Activated B cell treated with CpG ODN at 0.5 μM for 24 hours (primary cell): ENCODE data around the gene ABCB9. TPM values are rescaled to one million over a fixed set of nuclear protein-coding genes. Genes with fewer than 3 reads are reported as not detected.

Source experiments
- ATAC-seq: fragments of 200-7000 bp; cut with Tn5 transposase; one replicate; pipeline ENCODE4 v1.10.0; 2021; ENCODE audit warnings: low read depth, mild to moderate bottlenecking, moderate library complexity
- CTCF ChIA-PET: fragments of 350-600 bp; sonication (Branson Sonifier 250); formaldehyde crosslinking; loops from one replicate; lab custom pipeline; 2021; ENCODE audit warnings: antibody characterized with exemption; lab: Charles Lee
- POLR2A ChIA-PET: fragments of 350-600 bp; sonication (Branson Sonifier 250); formaldehyde crosslinking; loops from one replicate; lab custom pipeline; 2021; ENCODE audit warnings: antibody characterized with exemption; lab: Charles Lee
- DNase-seq: peaks from one replicate; pipeline ENCODE4 v3.0.0; 2022
- H3K27ac Mint-ChIP-seq: one replicate; pipeline ENCODE4 v1.8.0; 2020; ENCODE audit warnings: mixed read lengths
- H3K27me3 Mint-ChIP-seq: one replicate; pipeline ENCODE4 v1.8.0; 2021; ENCODE audit warnings: mixed read lengths
- H3K36me3 Mint-ChIP-seq: one replicate; pipeline ENCODE4 v1.8.0; 2021; ENCODE audit warnings: low read depth, mixed read lengths
- H3K4me1 Mint-ChIP-seq: one replicate; pipeline ENCODE4 v1.8.0; 2021; ENCODE audit warnings: mixed read lengths
- H3K4me3 Mint-ChIP-seq: one replicate; pipeline ENCODE4 v1.8.0; 2020; ENCODE audit warnings: mild to moderate bottlenecking, mixed read lengths
- H3K9me3 Mint-ChIP-seq: one replicate; pipeline ENCODE4 v1.8.0; 2020; ENCODE audit warnings: mixed read lengths
- CTCF ChIP-seq: fragments of 200-600 bp; IDR thresholded peaks from one replicate; pipeline ENCODE4 v1.8.0; 2022; ENCODE audit warnings: antibody characterized with exemption, mild to moderate bottlenecking
- intact Hi-C: fragments of 100-400 bp; cut with micrococcal nuclease; formaldehyde crosslinking; loops from one replicate; pipeline ENCODE4 v1.15.1; 2024
- total RNA-seq: library from RNA; stranded (reverse); gene quantifications from 2 replicates; pipeline ENCODE4 v1.2.3, GENCODE V29; 2022

ABCB9 gene
- total RNA-seq, 1 donor from 2014 or later: 4.6 TPM

- DNase-seq (no peak), ATAC-seq (no peak)
- ChIA-PET POLR2A (interaction anchor here (1.1 to 1.2 kb wide), 2 partner anchors 10 to 196 kb away, joined by 3 to 4 read pairs; partner anchors contain the start of genes ARL6IP4 and CCDC62), CTCF (interaction anchor here (1.2 kb wide), 1 partner anchor 268 kb away, joined by 4 read pairs; no protein-coding TSS in a partner anchor)
- Mint-ChIP-seq H3K27me3 (no peaks in the 10 kb centered on the region), H3K4me1 (peaks cover 18% of the 10 kb centered on the region), H3K27ac (no peak overlapping the region), H3K36me3 (peaks cover 4% of the 10 kb centered on the region), H3K4me3 (no peak overlapping the region), H3K9me3 (no peaks in the 10 kb centered on the region)
- intact Hi-C loops: loop anchor here (5.0 kb wide), 1 partner anchor 892 kb away; the partner anchor contains the start of gene MLXIP
- TF ChIP-seq CTCF: no peak
Observed at GRCh38 chr12:122969676-122970075, 3.4 kb upstream of the ABCB9 start.

DNA sequence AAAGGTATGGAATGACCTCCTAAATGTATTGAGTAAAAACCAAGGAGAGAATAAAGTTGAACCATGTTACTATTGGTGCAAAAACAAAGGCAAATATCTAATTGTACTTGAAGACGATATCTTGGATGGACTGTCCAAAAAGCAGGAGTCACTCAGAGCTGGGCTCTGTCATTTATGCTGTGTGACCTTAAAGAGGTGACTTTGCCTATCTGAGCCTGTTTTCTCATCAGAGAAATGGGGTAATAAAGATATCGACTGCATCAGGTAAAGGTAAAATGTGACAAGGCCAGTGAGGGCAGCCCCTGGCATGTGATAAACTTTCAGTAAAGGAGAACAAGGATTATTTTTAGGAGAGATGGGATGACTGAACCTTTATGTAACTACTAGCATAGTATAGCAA is 1.8 kb upstream of the ABCB9 start:
- DNase-seq (no peak), ATAC-seq (no peak)
- H3K4me1 Mint-ChIP-seq: peaks cover 11% of the 10 kb centered on the region
- no peak for TF ChIP-seq CTCF
- H3K36me3 Mint-ChIP-seq: no peaks in the 10 kb centered on the region
- intact Hi-C loops: no loop called here
- no peak overlapping the region for H3K27ac Mint-ChIP-seq
- no peaks in the 10 kb centered on the region for H3K27me3 Mint-ChIP-seq
- CTCF ChIA-PET: interaction anchor here (0.6 kb wide), 1 partner anchor 1467 kb away, joined by 3 read pairs; no protein-coding TSS in a partner anchor
- no peak overlapping the region for H3K4me3 Mint-ChIP-seq
- H3K9me3 Mint-ChIP-seq: no peaks in the 10 kb centered on the region
- POLR2A ChIA-PET: interaction anchor here (0.6 to 1.0 kb wide), 3 partner anchors 15 to 112 kb away, joined by 3 to 4 read pairs (median 3); no protein-coding TSS in a partner anchor

DNA sequence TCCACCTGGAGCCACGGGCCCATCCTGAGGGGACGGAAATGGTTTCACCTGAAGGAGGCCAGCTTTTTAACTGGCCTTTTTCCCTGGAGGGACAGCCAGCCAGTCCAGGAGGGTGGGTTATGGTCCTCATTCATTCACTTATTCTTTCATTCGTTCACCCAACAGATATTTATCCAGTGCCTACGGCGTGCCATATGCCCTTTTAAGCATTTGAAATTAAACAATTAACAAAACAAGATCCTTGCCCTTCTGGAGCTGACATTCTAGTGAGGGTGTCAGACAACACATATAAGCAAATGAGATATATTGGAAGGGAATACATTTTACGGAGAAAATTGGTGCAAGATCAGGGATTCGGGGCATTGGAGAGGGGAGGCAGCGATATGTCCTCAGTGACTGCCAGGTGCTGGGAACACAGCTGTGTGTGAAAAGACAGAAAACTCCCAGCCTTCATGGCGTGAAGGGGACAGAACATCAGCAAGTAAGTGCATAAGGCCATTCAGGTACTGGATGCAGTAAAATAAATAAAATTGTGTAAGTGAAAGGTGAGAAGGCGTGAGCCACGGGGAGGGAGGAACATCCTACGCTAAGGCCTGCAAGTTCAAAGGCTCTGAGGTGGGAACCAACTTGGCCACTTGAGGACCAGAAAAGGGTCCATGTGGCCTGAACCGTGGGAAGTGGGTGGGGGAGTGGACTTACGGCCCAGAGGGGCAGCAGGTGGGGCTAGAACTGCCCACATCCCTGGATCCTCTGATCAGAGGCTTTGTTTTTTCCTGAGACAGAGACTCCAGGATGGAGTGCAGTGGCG is 684 bp upstream of the ABCB9 start:
- H3K36me3 Mint-ChIP-seq: no peaks in the 10 kb centered on the region
- ATAC-seq (no peak), DNase-seq (no peak)
- no peak for TF ChIP-seq CTCF
- peaks cover 10% of the 10 kb centered on the region for H3K4me1 Mint-ChIP-seq
- ChIA-PET POLR2A (interaction anchor here (0.5 to 3.8 kb wide), 9 partner anchors 8 to 266 kb away, joined by 3 to 33 read pairs (median 4); partner anchors contain the start of genes ARL6IP4, MPHOSPH9, MTRFR and OGFOD2), CTCF (interaction anchor here (0.6 to 1.5 kb wide), 3 partner anchors 102 to 960 kb away, joined by 3 to 4 read pairs (median 3); no protein-coding TSS in a partner anchor)
- intact Hi-C loops: loop anchor here (1.0 to 2.0 kb wide), 3 partner anchors 7 to 398 kb away; partner anchors contain the start of genes MPHOSPH9, MTRFR and SBNO1
- H3K4me3 Mint-ChIP-seq: no peak overlapping the region
- no peaks in the 10 kb centered on the region for H3K9me3 Mint-ChIP-seq
- no peaks in the 10 kb centered on the region for H3K27me3 Mint-ChIP-seq
- H3K27ac Mint-ChIP-seq: peak overlapping the region; percentile 32

GRCh38 chr12:122965321-122965751 is 927 bp downstream of the ABCB9 start:
- CTCF ChIA-PET: no interaction called here
- H3K36me3 Mint-ChIP-seq: no peaks in the 10 kb centered on the region

More at GRCh38 chr12:122965321-122965751, 927 bp downstream of the ABCB9 start:
- no peaks in the 10 kb centered on the region for H3K9me3 Mint-ChIP-seq
- no peak for ATAC-seq
- intact Hi-C loops: no loop called here
- H3K4me3 Mint-ChIP-seq: no peak overlapping the region
- no peak overlapping the region for H3K27ac Mint-ChIP-seq
- POLR2A ChIA-PET: interaction anchor here (0.5 to 3.8 kb wide), 6 partner anchors 10 to 269 kb away, joined by 3 to 33 read pairs (median 5); partner anchors contain the start of genes ARL6IP4 and OGFOD2
- DNase-seq: no peak
- H3K4me1 Mint-ChIP-seq: peaks cover 10% of the 10 kb centered on the region
- TF ChIP-seq CTCF: no peak
- H3K27me3 Mint-ChIP-seq: no peaks in the 10 kb centered on the region
